AG09319 (cell line): Measurements from ENCODE around the gene MITF.

Source experiments
- DNase-seq: peaks from one replicate; pipeline ENCODE4 v3.0.0-alpha.2; 2010; ENCODE audit warnings: low read depth; ENCODE audit errors: extremely low read depth
- TF ChIP-seq, protein P1 (sequence below): IDR thresholded peaks from 2 replicates; pipeline ENCODE4 v1.5.1; 2011; ENCODE audit warnings: low read depth, mild to moderate bottlenecking, inconsistent platforms, low read length, moderate library complexity

The MITF gene

DNA sequence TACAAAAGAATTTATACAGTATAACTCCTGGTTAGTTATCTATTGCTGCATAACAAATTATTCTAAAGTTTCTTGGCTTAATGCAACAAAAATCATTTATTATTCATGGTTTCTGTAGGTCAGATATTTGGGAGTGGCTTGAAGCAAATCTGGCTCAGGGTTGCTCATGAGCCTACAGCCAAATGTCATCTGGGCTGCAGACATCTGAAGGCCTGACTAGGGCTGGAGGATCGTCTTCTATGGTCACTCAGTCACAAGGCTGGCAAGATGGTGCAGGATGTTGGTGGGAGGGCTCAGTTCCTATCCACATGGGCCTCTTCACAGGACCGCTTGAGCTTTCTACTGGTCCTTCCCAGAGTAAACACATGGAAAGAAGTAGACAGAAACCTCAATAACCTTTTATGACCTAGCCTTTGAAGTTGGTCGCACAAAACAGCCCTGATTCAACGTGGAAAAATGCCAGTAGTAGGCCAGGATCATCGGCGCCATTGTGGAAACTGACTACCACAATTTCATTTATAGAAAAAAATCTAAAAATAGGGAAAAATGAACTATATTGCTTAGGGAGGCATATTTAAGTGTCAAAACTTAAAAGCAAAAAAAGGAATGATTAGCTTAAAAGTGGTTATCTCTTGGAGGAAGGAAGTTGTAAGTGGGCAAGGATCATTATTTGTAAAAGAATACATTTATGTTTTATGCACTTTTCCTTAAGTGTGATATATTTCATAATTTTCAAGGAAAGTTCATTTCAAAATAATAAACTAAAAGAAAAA, 9.9 kb upstream of the MITF start:
- TF ChIP-seq, protein P1, sequence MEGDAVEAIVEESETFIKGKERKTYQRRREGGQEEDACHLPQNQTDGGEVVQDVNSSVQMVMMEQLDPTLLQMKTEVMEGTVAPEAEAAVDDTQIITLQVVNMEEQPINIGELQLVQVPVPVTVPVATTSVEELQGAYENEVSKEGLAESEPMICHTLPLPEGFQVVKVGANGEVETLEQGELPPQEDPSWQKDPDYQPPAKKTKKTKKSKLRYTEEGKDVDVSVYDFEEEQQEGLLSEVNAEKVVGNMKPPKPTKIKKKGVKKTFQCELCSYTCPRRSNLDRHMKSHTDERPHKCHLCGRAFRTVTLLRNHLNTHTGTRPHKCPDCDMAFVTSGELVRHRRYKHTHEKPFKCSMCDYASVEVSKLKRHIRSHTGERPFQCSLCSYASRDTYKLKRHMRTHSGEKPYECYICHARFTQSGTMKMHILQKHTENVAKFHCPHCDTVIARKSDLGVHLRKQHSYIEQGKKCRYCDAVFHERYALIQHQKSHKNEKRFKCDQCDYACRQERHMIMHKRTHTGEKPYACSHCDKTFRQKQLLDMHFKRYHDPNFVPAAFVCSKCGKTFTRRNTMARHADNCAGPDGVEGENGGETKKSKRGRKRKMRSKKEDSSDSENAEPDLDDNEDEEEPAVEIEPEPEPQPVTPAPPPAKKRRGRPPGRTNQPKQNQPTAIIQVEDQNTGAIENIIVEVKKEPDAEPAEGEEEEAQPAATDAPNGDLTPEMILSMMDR, result no peak
- no peak for DNase-seq

DNA sequence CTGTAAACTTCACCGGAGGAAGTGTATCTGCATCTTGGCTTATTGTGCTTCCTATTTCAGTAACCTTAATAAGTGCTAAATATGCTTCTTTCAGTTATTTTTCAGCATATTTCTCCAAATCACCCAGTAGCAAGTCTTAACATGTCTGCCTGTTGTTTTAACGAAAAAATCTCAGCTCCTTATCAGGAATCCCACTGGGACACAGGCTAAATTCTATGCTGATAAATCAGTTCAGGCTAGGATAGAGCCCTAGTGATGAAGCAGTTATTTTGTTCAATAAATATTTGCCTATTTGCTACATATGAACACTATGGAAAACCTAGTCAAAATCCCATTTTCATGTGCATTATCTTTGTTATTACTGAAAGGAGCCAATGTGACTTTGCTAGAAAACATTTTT, 8.2 kb upstream of the MITF start:
- DNase-seq, result no peak
- TF ChIP-seq, protein P1, result no peak

DNA sequence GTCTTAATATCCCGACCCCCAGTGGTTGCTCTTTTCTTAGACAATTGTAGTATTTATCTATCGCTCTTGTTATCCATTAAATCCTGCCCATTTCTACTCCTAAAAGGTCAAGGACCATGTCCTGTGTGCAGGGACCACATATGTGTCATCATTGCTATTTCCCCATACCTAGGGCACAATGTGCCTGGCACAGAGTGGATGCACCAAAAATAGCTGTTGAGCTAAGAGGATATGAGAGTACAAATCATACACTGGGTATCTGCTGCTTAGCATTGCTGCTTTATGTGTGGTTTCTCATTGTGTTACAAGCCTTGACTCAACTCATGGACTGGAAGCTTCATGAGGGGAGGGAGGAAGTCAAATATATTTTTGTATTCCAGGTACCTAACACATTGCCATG, 3.4 kb upstream of the MITF start:
- DNase-seq, result no peak
- TF ChIP-seq, protein P1, result no peak

DNA sequence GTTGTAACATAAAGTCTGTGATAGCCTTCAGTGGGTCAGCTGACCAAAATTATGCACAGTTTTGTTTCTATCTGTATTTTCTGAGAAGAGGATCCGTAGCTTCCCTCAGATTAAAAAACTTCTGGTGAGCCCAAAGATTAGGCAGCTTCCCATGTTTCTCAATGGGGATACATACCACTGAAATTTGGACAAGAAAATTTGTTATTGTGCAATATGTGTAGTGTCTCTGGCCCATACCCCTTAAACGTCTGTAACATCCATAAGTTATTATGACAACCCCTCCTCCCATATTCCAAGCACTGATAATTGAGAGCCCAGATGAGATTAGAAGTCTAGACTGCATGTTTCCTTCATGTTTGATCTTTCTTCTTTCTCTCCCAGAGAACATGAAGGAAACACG, 1.9 kb upstream of the MITF start:
- TF ChIP-seq, protein P1, result no peak
- DNase-seq, result no peak

DNA sequence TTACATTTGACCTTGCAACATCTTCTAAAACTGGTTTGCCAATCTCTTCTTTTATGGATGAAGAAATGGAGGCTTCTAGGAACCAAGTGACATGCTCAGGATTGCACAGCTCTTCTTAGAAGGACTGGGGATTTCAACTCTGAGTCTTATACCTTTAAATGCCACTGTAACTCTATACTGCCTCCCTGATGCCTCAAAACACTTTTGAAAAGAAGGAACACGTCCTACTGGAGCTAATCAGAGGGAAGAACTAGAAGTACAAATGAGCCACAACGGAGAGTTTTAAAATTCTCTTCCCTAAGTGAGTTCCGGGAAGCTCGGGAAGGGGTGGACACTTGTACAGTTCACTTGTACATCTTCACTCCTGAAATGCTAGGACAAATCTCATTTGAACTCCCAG, 949 bp upstream of the MITF start:
- DNase-seq, result no peak

DNA sequence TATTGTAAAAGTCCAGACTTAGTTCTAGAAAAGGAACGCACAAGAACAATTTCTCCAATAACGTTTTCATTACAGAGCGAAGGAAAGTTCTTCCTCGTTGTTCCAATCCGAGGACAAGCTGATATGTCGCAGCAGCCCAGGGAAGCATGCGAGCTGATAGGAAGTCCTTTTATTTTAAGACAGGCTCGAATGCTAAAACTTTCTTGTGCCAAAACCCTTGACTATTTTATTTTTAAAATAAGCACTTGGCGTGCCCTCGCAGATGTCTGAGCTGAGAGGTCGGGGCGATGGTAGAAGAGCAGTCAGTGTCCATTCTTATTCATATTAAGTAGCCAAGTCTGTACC, 433 bp upstream of the MITF start:
- TF ChIP-seq, protein P1, result no peak
- no peak for DNase-seq

More for the DNA sequence above, 949 bp upstream of the MITF start:
- TF ChIP-seq, protein P1, result no peak

DNA sequence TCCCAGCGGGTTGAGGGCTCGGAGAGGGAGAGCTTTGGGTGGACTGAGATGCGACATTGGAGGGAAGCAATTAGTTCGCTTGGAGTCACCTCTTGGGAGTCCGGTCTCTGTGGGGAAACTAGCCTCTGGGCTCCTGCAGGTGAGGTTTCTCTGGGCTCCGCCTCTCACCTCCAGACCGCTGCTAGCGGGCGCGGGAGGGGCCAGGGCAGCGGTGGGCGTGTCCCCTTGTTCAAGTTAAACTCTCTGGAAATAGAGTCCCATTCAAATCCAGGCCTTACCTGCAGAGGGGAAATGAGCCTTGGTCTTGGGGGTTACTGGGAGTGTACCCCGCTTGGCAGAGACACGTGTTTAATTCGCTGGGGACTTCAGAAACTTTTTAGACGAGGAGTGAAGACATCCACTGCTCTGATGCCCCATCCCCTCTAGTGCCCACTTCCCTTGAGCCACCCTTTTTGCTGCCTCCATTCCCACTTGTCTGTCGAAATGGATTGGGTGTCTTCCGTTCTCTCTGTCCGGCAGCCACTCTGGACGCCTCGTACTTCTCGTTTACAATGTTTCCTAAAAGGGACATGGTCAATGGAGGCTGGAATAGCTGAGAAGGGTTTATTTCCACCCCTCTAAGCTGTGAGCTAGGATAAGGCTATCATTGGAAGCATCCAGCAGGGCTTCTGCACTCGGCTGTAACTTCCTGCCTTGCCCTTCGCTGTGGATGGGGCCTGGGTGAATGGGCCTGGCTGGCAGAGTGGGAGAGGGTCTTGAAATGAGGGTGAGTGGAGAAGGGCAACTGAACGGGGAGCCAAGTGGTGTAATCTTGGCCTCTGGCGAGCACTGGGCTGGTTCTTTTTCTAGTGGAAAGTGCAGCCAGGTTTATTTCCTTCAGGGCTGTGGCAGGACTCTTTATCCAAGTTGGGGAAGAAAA, 1.1 kb downstream of the MITF start:
- no peak for DNase-seq

More for the DNA sequence above, 1.1 kb downstream of the MITF start:
- TF ChIP-seq, protein P1, result no peak
